Thoracic aorta (tissue), 2 donors: Measurements from ENCODE around the gene LRCH1. TPM values are rescaled to one million over a fixed set of nuclear protein-coding genes. Genes with fewer than 3 reads are reported as not detected.

Experiments used
- ATAC-seq: fragments of 150-250 bp; one replicate; pipeline ENCODE4 v1.8.0; 2017; ENCODE audit warnings: low read depth; ENCODE audit not compliant: insufficient number of reproducible peaks, low FRiP score
- DNase-seq: peaks from one replicate; pipeline ENCODE4 v3.0.0-alpha.2; 2020; ENCODE audit warnings: low spot score
- H3K27ac ChIP-seq, 2 donors: fragments of 200-600 bp; sonication (generic); 1 replicate in 1 of 2; 2 replicates in 1 of 2; pipeline ENCODE4 v1.5.1; 2016; ENCODE audit warnings: mild to moderate bottlenecking in 2 of 2, moderate library complexity in 2 of 2
- H3K27me3 ChIP-seq: fragments of 200-600 bp; sonication (generic); replicated peaks from 2 replicates; pipeline ENCODE4 v1.6.0; 2016; ENCODE audit warnings: mild to moderate bottlenecking; ENCODE audit not compliant: insufficient read depth
- H3K36me3 ChIP-seq: fragments of 200-600 bp; sonication (generic); one replicate; pipeline ENCODE4 v1.5.1; 2016
- H3K4me1 ChIP-seq, 2 donors: fragments of 200-600 bp; sonication (generic); 1 replicate in 1 of 2; 2 replicates in 1 of 2; pipeline versions ENCODE4 v1.5.1 to v1.6.0; 2016; ENCODE audit warnings: low read depth in 2 of 2, mild to moderate bottlenecking in 1 of 2; ENCODE audit not compliant: control insufficient read depth in 1 of 2
- H3K4me3 ChIP-seq: fragments of 200-600 bp; sonication (generic); 2 replicates; pipeline ENCODE4 v1.5.1; 2016; ENCODE audit warnings: mild to moderate bottlenecking
- H3K9me3 ChIP-seq: fragments of 200-600 bp; sonication (generic); 2 replicates; pipeline ENCODE4 v1.5.1; 2016
- total RNA-seq, 2 donors: library from RNA; depleted of rRNA; stranded (reverse); fragments of >200 nt; gene quantifications; one replicate each; pipeline versions ENCODE4 v1.1.0 to v1.2.3, GENCODE V29; 2016
- TF ChIP-seq, protein P1 (sequence below): fragments of 200-600 bp; sonication (generic); IDR thresholded peaks from one replicate; pipeline ENCODE4 v1.5.1; 2019; ENCODE audit warnings: antibody characterized with exemption

LRCH1 gene
- total RNA-seq, 2 donors from 2014 or later: 29.4 to 38.9 TPM

- Histone ChIP-seq H3K27me3 (no peaks in the 10 kb centered on the region), H3K4me3 (no peak overlapping the region), H3K36me3 (peaks cover 15% of the 10 kb centered on the region), H3K4me1 (peaks cover 4 to 21% of the 10 kb centered on the region in 2 donors), H3K27ac (no peak overlapping the region), H3K9me3 (no peaks in the 10 kb centered on the region)
- ATAC-seq (no peak), DNase-seq (no peak)
- TF ChIP-seq, protein P1, sequence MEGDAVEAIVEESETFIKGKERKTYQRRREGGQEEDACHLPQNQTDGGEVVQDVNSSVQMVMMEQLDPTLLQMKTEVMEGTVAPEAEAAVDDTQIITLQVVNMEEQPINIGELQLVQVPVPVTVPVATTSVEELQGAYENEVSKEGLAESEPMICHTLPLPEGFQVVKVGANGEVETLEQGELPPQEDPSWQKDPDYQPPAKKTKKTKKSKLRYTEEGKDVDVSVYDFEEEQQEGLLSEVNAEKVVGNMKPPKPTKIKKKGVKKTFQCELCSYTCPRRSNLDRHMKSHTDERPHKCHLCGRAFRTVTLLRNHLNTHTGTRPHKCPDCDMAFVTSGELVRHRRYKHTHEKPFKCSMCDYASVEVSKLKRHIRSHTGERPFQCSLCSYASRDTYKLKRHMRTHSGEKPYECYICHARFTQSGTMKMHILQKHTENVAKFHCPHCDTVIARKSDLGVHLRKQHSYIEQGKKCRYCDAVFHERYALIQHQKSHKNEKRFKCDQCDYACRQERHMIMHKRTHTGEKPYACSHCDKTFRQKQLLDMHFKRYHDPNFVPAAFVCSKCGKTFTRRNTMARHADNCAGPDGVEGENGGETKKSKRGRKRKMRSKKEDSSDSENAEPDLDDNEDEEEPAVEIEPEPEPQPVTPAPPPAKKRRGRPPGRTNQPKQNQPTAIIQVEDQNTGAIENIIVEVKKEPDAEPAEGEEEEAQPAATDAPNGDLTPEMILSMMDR: no peak
Measured at GRCh38 chr13:46712524-46712923, 159.6 kb downstream of the LRCH1 start.

DNA sequence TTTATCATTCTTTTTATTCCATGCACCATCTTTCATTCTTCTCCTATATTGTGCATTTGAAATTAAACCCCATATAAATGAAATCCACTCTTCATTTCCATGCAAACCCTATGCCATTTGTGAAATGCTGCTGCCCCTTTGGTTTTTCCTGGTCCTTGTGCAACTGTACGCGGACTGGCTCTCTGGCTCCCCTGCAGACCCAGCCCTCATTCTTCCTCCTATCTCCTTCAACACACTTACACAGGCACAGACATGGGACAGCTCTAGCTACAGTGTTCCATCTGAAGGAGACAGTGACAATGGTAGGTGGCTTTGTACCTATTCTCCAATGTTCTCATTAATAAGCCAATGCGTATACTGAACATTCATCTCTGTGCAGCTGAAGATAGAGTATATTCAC, 162.4 kb downstream of the LRCH1 start:
- peaks cover 3% of the 10 kb centered on the region for H3K36me3 ChIP-seq
- no peak for ATAC-seq
- no peaks in the 10 kb centered on the region for H3K27me3 ChIP-seq
- peaks cover 4 to 37% of the 10 kb centered on the region in 2 donors for H3K4me1 ChIP-seq
- TF ChIP-seq, protein P1: no peak
- no peak for DNase-seq
- no peaks in the 10 kb centered on the region for H3K9me3 ChIP-seq
- H3K4me3 ChIP-seq: no peak overlapping the region
- H3K27ac ChIP-seq: no peak overlapping the region

DNA sequence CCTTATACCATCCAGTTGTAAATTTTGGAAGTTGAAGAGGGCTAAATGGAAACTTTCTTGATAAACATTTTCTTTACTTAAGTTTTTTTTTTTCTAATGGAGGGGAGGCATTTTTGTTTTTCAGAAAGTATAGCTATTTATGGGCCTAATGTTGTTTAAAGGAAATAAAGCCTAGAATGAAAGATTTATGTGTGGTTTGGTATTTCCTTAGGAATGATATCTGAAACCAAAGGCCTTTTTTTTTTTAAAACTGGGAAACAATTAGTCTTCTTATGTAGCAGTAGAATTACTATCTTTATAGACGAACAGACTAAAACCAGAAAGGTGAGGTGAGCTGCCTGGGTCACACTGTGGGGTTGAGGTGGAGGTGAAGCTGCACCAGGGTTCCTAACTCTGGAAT, 163.9 kb downstream of the LRCH1 start:
- TF ChIP-seq, protein P1: no peak
- H3K36me3 ChIP-seq: no peaks in the 10 kb centered on the region
- peaks cover 4 to 47% of the 10 kb centered on the region in 2 donors for H3K4me1 ChIP-seq
- H3K4me3 ChIP-seq: no peak overlapping the region
- no peak for DNase-seq
- ATAC-seq: no peak
- no peaks in the 10 kb centered on the region for H3K27me3 ChIP-seq
- H3K27ac ChIP-seq: no peak overlapping the region
- H3K9me3 ChIP-seq: no peaks in the 10 kb centered on the region

GRCh38 chr13:46717275-46717674, 164.3 kb downstream of the LRCH1 start:
- no peak for DNase-seq
- Histone ChIP-seq H3K4me3 (no peak overlapping the region), H3K4me1 (peaks cover 4 to 47% of the 10 kb centered on the region in 2 donors), H3K27me3 (no peaks in the 10 kb centered on the region), H3K27ac (no peak overlapping the region), H3K9me3 (no peaks in the 10 kb centered on the region), H3K36me3 (no peaks in the 10 kb centered on the region)
- TF ChIP-seq, protein P1: no peak
- ATAC-seq: no peak

DNA sequence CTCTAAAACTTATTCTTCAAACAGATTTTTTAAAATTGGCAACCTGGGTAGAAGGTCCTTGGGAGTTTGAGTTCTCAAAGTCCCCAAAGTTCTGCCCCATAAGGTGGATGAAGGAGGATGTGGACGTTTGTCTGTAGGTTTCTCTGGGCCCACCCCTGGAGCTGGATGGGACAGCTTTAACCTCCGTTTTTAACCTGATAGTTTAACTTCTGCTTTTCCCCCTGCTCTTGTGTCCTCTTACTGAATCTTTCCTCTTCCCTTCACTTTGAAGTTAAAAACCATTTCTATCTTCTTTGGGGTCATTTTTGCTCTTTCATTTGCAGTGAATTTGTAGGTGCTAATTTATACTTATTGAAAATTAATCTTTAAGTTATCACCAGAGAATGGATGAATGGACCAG, 164.9 kb downstream of the LRCH1 start:
- Histone ChIP-seq H3K4me1 (peaks cover 4 to 48% of the 10 kb centered on the region in 2 donors), H3K4me3 (no peak overlapping the region), H3K27ac (no peak overlapping the region), H3K36me3 (no peaks in the 10 kb centered on the region), H3K27me3 (no peaks in the 10 kb centered on the region), H3K9me3 (no peaks in the 10 kb centered on the region)
- DNase-seq: no peak
- TF ChIP-seq, protein P1: no peak
- ATAC-seq: no peak
